RWPE1 (cell line): ENCODE data around the gene ATP1B4.

Source experiments
- CTCF ChIA-PET: fragments of 350-600 bp; sonication (Branson Sonifier 250); formaldehyde crosslinking; extraction: SDS; loops from one replicate; lab custom pipeline; 2021; lab: Yijun Ruan, JAX
- POLR2A ChIA-PET: fragments of 400-600 bp; formaldehyde crosslinking; extraction: SDS; loops from one replicate; lab custom pipeline; 2020; ENCODE audit warnings: antibody characterized with exemption; ENCODE audit not compliant: low non-redundant PET; lab: Yijun Ruan, JAX
- DNase-seq: peaks from one replicate; pipeline ENCODE4 v3.0.0; 2012; ENCODE audit warnings: low spot score
- H3K27ac ChIP-seq: fragments of 450-650 bp; 2 replicates; pipeline ENCODE4 v1.5.1; 2017
- TF ChIP-seq, protein P1 (sequence below): fragments of 450-650 bp; conservative IDR thresholded peaks from 2 replicates; pipeline ENCODE4 v1.5.1; 2017; ENCODE audit warnings: low read depth, mild to moderate bottlenecking

ATP1B4 gene

DNA sequence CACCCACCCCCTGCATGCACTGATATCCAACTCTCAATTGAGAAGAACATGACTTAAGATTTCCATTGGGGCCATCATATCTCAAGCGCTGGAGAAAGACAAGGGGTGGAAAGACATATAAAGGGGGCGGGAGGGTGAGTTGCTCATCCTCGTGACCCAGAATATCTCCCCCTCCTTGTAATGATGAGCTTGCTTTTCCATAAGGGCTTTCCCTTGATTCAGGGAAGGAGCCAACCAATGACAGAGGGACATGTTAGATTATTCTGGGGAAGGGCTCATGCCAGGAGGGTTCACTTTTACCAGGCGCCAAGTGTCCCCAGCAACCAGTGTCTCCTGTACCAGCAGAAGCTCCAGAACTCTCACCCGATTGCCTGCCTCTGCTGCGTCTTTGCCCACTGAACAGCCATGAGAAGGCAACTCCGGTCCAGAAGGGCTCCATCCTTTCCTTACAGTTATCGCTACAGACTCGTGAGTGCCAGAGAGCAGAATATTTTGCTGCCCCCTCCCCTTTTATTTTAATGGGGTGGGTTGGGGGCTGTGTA lies at the start of gene ATP1B4:
Gene ATP1B4, plus strand, starts transcription at position 326 of the 542 bp plus-strand sequence. Its CDS starts 80 bp downstream, at position 406.
- H3K27ac ChIP-seq: no peak within 1 kb of the TSS
- ChIA-PET CTCF (no interaction called here), POLR2A (no interaction called here)
- TF ChIP-seq, protein P1, sequence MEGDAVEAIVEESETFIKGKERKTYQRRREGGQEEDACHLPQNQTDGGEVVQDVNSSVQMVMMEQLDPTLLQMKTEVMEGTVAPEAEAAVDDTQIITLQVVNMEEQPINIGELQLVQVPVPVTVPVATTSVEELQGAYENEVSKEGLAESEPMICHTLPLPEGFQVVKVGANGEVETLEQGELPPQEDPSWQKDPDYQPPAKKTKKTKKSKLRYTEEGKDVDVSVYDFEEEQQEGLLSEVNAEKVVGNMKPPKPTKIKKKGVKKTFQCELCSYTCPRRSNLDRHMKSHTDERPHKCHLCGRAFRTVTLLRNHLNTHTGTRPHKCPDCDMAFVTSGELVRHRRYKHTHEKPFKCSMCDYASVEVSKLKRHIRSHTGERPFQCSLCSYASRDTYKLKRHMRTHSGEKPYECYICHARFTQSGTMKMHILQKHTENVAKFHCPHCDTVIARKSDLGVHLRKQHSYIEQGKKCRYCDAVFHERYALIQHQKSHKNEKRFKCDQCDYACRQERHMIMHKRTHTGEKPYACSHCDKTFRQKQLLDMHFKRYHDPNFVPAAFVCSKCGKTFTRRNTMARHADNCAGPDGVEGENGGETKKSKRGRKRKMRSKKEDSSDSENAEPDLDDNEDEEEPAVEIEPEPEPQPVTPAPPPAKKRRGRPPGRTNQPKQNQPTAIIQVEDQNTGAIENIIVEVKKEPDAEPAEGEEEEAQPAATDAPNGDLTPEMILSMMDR: no peak
- no peak for DNase-seq

DNA sequence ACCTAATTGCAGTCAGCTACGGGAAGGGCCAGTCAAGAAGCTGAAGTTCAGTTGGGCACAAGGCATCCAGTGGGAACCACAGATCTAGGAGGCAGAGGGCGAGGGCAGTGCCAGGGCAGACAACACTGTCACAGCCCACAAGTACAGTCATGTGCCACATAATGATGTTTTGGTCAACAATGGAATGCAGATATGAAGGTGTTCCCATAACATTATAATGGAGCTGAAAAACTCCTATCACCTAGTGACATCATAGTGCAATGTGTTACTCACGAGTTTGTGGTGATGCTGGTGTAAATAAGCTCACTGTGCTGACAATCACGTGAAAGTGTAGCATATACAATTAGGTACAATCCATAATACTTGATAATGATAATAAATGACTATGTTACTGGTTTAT lies 46.1 kb upstream of the ATP1B4 start:
- no peak for DNase-seq
- CTCF ChIA-PET: no interaction called here
- H3K27ac ChIP-seq: no peak overlapping the region
- TF ChIP-seq, protein P1: no peak
- POLR2A ChIA-PET: no interaction called here

DNA sequence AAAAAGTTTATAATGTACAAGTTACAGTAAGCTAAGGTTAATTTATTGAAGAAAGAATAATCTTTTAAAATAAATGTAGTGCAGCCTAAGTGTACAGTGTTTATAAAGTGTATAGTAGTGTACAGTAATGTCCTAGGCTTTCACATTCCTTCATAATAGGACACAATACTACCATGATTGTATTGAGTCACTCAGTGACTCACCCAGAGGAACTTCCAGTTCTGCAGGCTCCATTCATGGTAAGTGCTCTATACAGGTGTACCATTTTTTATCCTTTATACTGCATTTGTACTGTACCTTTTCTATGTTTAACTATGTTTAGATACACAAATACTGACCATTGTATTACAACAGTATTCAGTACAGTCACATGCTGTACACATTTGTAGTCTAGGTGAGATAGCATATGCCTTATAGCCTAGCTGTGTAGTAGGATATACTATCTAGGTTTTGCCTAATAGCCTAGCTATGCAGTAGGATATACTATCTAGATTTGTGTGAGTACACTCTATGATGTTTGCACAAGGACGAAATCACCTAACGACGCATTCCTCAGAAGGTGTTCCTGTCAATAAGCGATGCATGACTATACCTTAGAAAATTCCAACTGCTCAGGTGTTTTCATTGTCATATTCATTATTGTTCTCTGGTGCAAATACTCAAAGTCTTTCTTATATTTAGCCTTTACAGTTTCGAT lies 45.2 kb upstream of the ATP1B4 start:
- TF ChIP-seq, protein P1: no peak
- DNase-seq: peak; percentile 30
- POLR2A ChIA-PET: no interaction called here
- no peak overlapping the region for H3K27ac ChIP-seq
- CTCF ChIA-PET: interaction anchor here (0.6 kb wide), 1 partner anchor 158 kb away, joined by 3 read pairs; no protein-coding TSS in a partner anchor

DNA sequence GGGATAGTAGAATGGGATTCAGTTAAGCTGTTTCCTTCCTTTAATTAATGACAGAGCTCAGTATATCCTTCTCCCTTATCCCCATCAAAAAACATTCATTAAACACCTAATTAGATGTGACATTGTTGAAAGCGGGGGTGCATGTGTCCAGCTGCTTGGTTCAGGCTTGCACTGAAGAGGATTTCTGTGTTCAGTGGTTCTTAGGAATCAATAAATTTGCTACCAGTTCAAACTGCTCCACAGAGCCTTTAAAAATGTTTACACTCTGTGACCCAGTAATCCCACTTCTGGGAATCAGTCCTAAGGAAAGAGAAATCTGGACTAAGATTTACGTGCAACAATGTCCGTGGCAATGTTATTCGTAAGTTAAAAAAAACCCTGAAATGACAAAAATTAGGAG lies 43.5 kb upstream of the ATP1B4 start:
- CTCF ChIA-PET: no interaction called here
- no peak overlapping the region for H3K27ac ChIP-seq
- TF ChIP-seq, protein P1: no peak
- POLR2A ChIA-PET: no interaction called here
- no peak for DNase-seq

DNA sequence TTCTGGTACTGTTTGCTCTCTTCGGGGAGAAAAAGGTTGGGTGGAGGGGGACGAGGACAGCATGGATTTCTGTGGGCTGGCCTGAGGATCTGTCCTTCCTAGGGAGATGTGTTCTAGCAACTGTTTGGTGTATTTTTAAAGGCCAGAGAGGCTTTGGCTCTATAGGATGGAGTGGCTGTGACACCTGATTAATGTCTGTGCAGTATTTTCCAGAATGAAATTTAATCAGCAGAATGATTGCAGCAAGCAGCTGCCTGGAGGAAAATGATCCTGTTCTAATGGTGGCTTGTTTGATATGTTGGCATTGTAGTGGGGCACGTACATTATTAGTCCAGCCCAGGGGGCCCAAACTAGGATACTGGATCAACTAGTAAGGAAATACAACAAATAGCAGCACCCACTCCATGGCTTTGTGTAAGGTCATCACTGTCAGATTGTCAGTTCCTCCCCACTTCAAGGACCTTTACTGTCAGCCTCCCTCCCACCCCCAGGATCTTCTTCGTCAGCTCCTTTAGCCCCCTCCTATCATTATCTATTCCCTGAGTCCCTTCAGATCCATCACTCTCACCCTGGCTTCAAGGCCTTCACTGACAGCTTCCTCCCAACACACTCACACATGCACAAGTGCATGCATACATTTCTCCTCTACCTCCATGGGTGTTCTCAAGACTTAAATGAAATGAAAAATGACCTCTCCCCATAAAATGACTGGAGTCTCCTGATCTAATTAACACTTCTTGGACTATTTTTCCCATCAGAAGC lies 40.2 kb upstream of the ATP1B4 start:
- no peak for DNase-seq
- TF ChIP-seq, protein P1: no peak
- no peak overlapping the region for H3K27ac ChIP-seq
- ChIA-PET CTCF (no interaction called here), POLR2A (no interaction called here)

DNA sequence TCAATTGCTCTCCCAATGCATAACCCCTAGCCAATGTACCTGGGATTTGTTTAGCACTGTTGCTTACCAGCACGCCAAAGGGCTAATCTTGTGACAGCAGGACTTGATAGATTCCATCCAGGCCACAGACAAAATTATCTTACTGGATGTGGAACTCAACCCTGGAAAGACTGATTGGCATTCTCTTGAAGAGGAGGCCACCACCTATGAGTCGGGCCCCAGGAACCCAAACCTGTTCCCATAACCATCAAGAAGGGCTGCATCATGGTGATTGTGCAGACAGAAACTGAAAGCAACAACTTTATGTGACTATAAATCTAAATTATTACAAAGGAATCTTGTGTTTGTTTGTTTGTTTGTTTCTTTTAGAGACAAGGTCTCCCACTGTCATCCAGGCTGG lies 30.8 kb upstream of the ATP1B4 start:
- no peak overlapping the region for H3K27ac ChIP-seq
- TF ChIP-seq, protein P1: no peak
- no peak for DNase-seq
- CTCF ChIA-PET: no interaction called here
- POLR2A ChIA-PET: no interaction called here
